NOMO-1 (cell line): ENCODE data around the gene AP4B1.
A peak's percentile ranks its signal among the peaks of the same experiment; 100 is the strongest.

Source experiments
- DNase-seq, 2 experiments: peaks; one replicate each; lab custom pipeline; 2025; ENCODE audit not compliant: unreplicated experiment in 2 of 2; lab: John Stamatoyannopoulos, UW

AP4B1 gene

GRCh38 chr1:113898241-113898814 is 6.3 kb downstream of the AP4B1 start:
- DNase-seq = peak in 1 of 2 experiments; percentile 52

- no peak for DNase-seq
Observed at GRCh38 chr1:113895961-113896360, 8.6 kb downstream of the AP4B1 start.

- DNase-seq = no peak
Observed at GRCh38 chr1:113895098-113895497, 9.5 kb downstream of the AP4B1 start.

GRCh38 chr1:113893267-113893666 is 11.3 kb downstream of the AP4B1 start:
- no peak for DNase-seq

- DNase-seq = no peak
Observed at GRCh38 chr1:113891631-113892220, 12.9 kb downstream of the AP4B1 start.

GRCh38 chr1:113890816-113891215 is 13.8 kb downstream of the AP4B1 start:
- no peak for DNase-seq

- no peak for DNase-seq
Observed at GRCh38 chr1:113887402-113888175, 17.0 kb downstream of the AP4B1 start, which contains the start of gene BCL2L15. Gene BCL2L15, minus strand, starts transcription at chr1:113887581. Its CDS starts 206 bp downstream, at chr1:113887375.

GRCh38 chr1:113886417-113887401 is 17.9 kb downstream of the AP4B1 start:
- no peak for DNase-seq

- no peak for DNase-seq
Observed at GRCh38 chr1:113881661-113882060, 22.9 kb downstream of the AP4B1 start.

- no peak for DNase-seq
Observed at GRCh38 chr1:113879739-113880038, 24.9 kb downstream of the AP4B1 start.

- DNase-seq = no peak
Observed at GRCh38 chr1:113876176-113876575, 28.4 kb downstream of the AP4B1 start.

GRCh38 chr1:113875714-113876113 is 28.9 kb downstream of the AP4B1 start:
- no peak for DNase-seq

- peak; percentile 36 to 90 for DNase-seq
Observed at GRCh38 chr1:113874012-113874879, 30.4 kb downstream of the AP4B1 start.

- DNase-seq = peak; percentile 72 to 73
Observed at GRCh38 chr1:113872219-113872935, 32.2 kb downstream of the AP4B1 start.

GRCh38 chr1:113871597-113872113 is 32.9 kb downstream of the AP4B1 start, which contains the start of gene PTPN22:
Gene PTPN22, minus strand, starts transcription at chr1:113871712.
- peak; percentile 81 to 97 for DNase-seq

- DNase-seq = no peak
Observed at GRCh38 chr1:113870778-113871177, 33.8 kb downstream of the AP4B1 start.

GRCh38 chr1:113868387-113869083 is 36.1 kb downstream of the AP4B1 start:
- no peak for DNase-seq

GRCh38 chr1:113861641-113862040 is 43.0 kb downstream of the AP4B1 start:
- DNase-seq = peak; percentile 36 to 42
